Measurements from ENCODE around the gene SINHCAF.

The SINHCAF gene

GRCh38 chr12:31343139-31343538, 17.2 kb upstream of the SINHCAF start:
- Histone ChIP-seq H3K9me3 (ENCODE audit: severe bottlenecking) (no peaks in the 10 kb centered on the region), H3K36me3 (no peaks in the 10 kb centered on the region), H3K4me3 (ENCODE audit: low read depth, low read length) (no peak overlapping the region), H3K27me3 (ENCODE audit: insufficient read depth, low read depth, severe bottlenecking) (no peaks in the 10 kb centered on the region), H3K27ac (no peak overlapping the region)
- no peak for DNase-seq
- no peak for TF ChIP-seq CTCF (IDR thresholded peaks at IDR 0.05; ENCODE audit: low read depth, low read length)

GRCh38 chr12:31342286-31342685, 16.3 kb upstream of the SINHCAF start:
- peak; percentile 33 for DNase-seq
- H3K27me3 ChIP-seq (ENCODE audit: insufficient read depth, low read depth, severe bottlenecking) = no peaks in the 10 kb centered on the region
- no peak overlapping the region for H3K27ac ChIP-seq
- no peak overlapping the region for H3K4me3 ChIP-seq (ENCODE audit: low read depth, low read length)
- TF ChIP-seq CTCF (IDR thresholded peaks at IDR 0.05; ENCODE audit: low read depth, low read length) = no peak
- no peaks in the 10 kb centered on the region for H3K9me3 ChIP-seq (ENCODE audit: severe bottlenecking)
- H3K36me3 ChIP-seq = no peaks in the 10 kb centered on the region

GRCh38 chr12:31339831-31340622, 14.1 kb upstream of the SINHCAF start:
- no peak overlapping the region for H3K27ac ChIP-seq
- no peak for DNase-seq
- no peaks in the 10 kb centered on the region for H3K27me3 ChIP-seq (ENCODE audit: insufficient read depth, low read depth, severe bottlenecking)

GRCh38 chr12:31337952-31338351, 12.0 kb upstream of the SINHCAF start:
- no peaks in the 10 kb centered on the region for H3K27me3 ChIP-seq (ENCODE audit: insufficient read depth, low read depth, severe bottlenecking)
- H3K36me3 ChIP-seq = no peaks in the 10 kb centered on the region
- no peak for TF ChIP-seq CTCF (IDR thresholded peaks at IDR 0.05; ENCODE audit: low read depth, low read length)
- no peak overlapping the region for H3K27ac ChIP-seq
- no peaks in the 10 kb centered on the region for H3K9me3 ChIP-seq (ENCODE audit: severe bottlenecking)
- no peak overlapping the region for H3K4me3 ChIP-seq (ENCODE audit: low read depth, low read length)
- no peak for DNase-seq

More at GRCh38 chr12:31339831-31340622, 14.1 kb upstream of the SINHCAF start:
- no peak for TF ChIP-seq CTCF (IDR thresholded peaks at IDR 0.05; ENCODE audit: low read depth, low read length)
- Histone ChIP-seq H3K36me3 (no peaks in the 10 kb centered on the region), H3K9me3 (ENCODE audit: severe bottlenecking) (no peaks in the 10 kb centered on the region), H3K4me3 (ENCODE audit: low read depth, low read length) (no peak overlapping the region)

- no peak for TF ChIP-seq CTCF (IDR thresholded peaks at IDR 0.05; ENCODE audit: low read depth, low read length)
- Histone ChIP-seq H3K36me3 (no peaks in the 10 kb centered on the region), H3K9me3 (ENCODE audit: severe bottlenecking) (no peaks in the 10 kb centered on the region), H3K27ac (no peak overlapping the region), H3K27me3 (ENCODE audit: insufficient read depth, low read depth, severe bottlenecking) (no peaks in the 10 kb centered on the region), H3K4me3 (ENCODE audit: low read depth, low read length) (no peak overlapping the region)
- DNase-seq = no peak
Observed at GRCh38 chr12:31331242-31331641, 5.3 kb upstream of the SINHCAF start.

Data from WERI-Rb-1 (cell line).